Skeletal muscle tissue (tissue), 4 donors: ENCODE results near the gene ATG7. TPM values are rescaled to one million over a fixed set of nuclear protein-coding genes. Genes with fewer than 3 reads are reported as not detected.
A peak's percentile ranks its signal among the peaks of the same experiment; 100 is the strongest.

Source experiments
- H3K27ac ChIP-seq: one replicate; pipeline ENCODE4 v1.7.0; 2013; ENCODE audit warnings: mild to moderate bottlenecking, low read depth, low read length, inconsistent platforms
- H3K27me3 ChIP-seq, 3 donors: one replicate each; pipeline ENCODE4 v1.7.0; 2013; ENCODE audit warnings: low read length in 3 of 3; ENCODE audit not compliant: control insufficient read depth in 3 of 3, insufficient read depth in 3 of 3
- H3K36me3 ChIP-seq, 3 donors: one replicate each; pipeline ENCODE4 v1.7.0; 2013; ENCODE audit warnings: low read length in 3 of 3; ENCODE audit not compliant: control insufficient read depth in 3 of 3, insufficient read depth in 3 of 3
- H3K4me1 ChIP-seq, 3 donors: one replicate each; pipeline ENCODE4 v1.7.0; 2013; ENCODE audit warnings: low read length in 3 of 3, mild to moderate bottlenecking in 3 of 3; ENCODE audit not compliant: control insufficient read depth in 3 of 3, insufficient read depth in 3 of 3
- H3K4me3 ChIP-seq, 3 donors: one replicate each; pipeline ENCODE4 v1.7.0; 2013; ENCODE audit warnings: low read length in 3 of 3
- H3K9ac ChIP-seq, 3 donors: one replicate each; pipeline ENCODE4 v1.7.0; 2013; ENCODE audit warnings: low read length in 3 of 3, mild to moderate bottlenecking in 3 of 3, moderate library complexity in 2 of 3, low read depth in 1 of 3
- H3K9me3 ChIP-seq, 3 donors: one replicate each; pipeline ENCODE4 v1.7.0; 2013; ENCODE audit warnings: low read length in 3 of 3; ENCODE audit not compliant: control insufficient read depth in 3 of 3
- total RNA-seq: library from RNA; depleted of rRNA; stranded (reverse); fragments of >200 nt; gene quantifications from one replicate; pipeline ENCODE4 v1.2.3, GENCODE V29; 2014
- donor health status: Osteomylitis.

ATG7 gene
- total RNA-seq, 1 donor from 2014 or later = 48.0 TPM

- H3K9me3 ChIP-seq = no peaks in the 10 kb centered on the region
- H3K9ac ChIP-seq = peak overlapping the region; percentile 52 to 74 (median 55)
- peak overlapping the region; percentile 39 for H3K27ac ChIP-seq
- no peaks in the 10 kb centered on the region for H3K36me3 ChIP-seq
- H3K27me3 ChIP-seq = no peaks in the 10 kb centered on the region
- peak overlapping the region; percentile 39 to 56 (median 51) for H3K4me3 ChIP-seq
- peaks cover 13 to 18% (median 16%) of the 10 kb centered on the region in 3 donors for H3K4me1 ChIP-seq
These were observed 262.0 kb downstream of the ATG7 start for GRCh38 chr3:11534011-11534792.

GRCh38 chr3:11534793-11535101 lies 262.6 kb downstream of the ATG7 start:
- Histone ChIP-seq H3K4me3 (no peak overlapping the region), H3K9ac (no peak overlapping the region), H3K27ac (peak overlapping the region; percentile 39), H3K4me1 (peaks cover 13 to 18% (median 16%) of the 10 kb centered on the region in 3 donors), H3K27me3 (no peaks in the 10 kb centered on the region), H3K9me3 (no peaks in the 10 kb centered on the region), H3K36me3 (no peaks in the 10 kb centered on the region)

GRCh38 chr3:11535243-11535960 lies 263.2 kb downstream of the ATG7 start:
- no peak overlapping the region for H3K4me3 ChIP-seq
- H3K36me3 ChIP-seq = no peaks in the 10 kb centered on the region
- H3K27ac ChIP-seq = no peak overlapping the region
- peaks cover 13 to 18% (median 16%) of the 10 kb centered on the region in 3 donors for H3K4me1 ChIP-seq
- no peaks in the 10 kb centered on the region for H3K27me3 ChIP-seq
- no peak overlapping the region for H3K9ac ChIP-seq
- no peaks in the 10 kb centered on the region for H3K9me3 ChIP-seq

- Histone ChIP-seq H3K36me3 (no peaks in the 10 kb centered on the region), H3K4me3 (no peak overlapping the region), H3K27ac (no peak overlapping the region), H3K4me1 (peaks cover 13 to 18% (median 16%) of the 10 kb centered on the region in 3 donors), H3K9me3 (no peaks in the 10 kb centered on the region), H3K27me3 (no peaks in the 10 kb centered on the region), H3K9ac (no peak overlapping the region)
These were observed 264.1 kb downstream of the ATG7 start for GRCh38 chr3:11536132-11536935.

- Histone ChIP-seq H3K36me3 (no peaks in the 10 kb centered on the region), H3K9ac (no peak overlapping the region), H3K27ac (no peak overlapping the region), H3K4me1 (peaks cover 13 to 18% (median 16%) of the 10 kb centered on the region in 3 donors), H3K4me3 (no peak overlapping the region), H3K27me3 (no peaks in the 10 kb centered on the region), H3K9me3 (no peaks in the 10 kb centered on the region)
These were observed 264.9 kb downstream of the ATG7 start for GRCh38 chr3:11536936-11537612.

- no peak overlapping the region for H3K9ac ChIP-seq
- H3K27me3 ChIP-seq = no peaks in the 10 kb centered on the region
- no peak overlapping the region for H3K27ac ChIP-seq
- H3K9me3 ChIP-seq = no peaks in the 10 kb centered on the region
- H3K4me3 ChIP-seq = no peak overlapping the region
- H3K36me3 ChIP-seq = no peaks in the 10 kb centered on the region
- peaks cover 10 to 12% (median 11%) of the 10 kb centered on the region in 3 donors for H3K4me1 ChIP-seq
These were observed 266.4 kb downstream of the ATG7 start for GRCh38 chr3:11538581-11538980.

GRCh38 chr3:11539218-11539617 lies 267.0 kb downstream of the ATG7 start:
- Histone ChIP-seq H3K4me3 (no peak overlapping the region), H3K9ac (no peak overlapping the region), H3K4me1 (peaks cover 5 to 11% (median 6%) of the 10 kb centered on the region in 3 donors), H3K36me3 (no peaks in the 10 kb centered on the region), H3K27me3 (no peaks in the 10 kb centered on the region), H3K27ac (no peak overlapping the region), H3K9me3 (no peaks in the 10 kb centered on the region)

- H3K27me3 ChIP-seq = no peaks in the 10 kb centered on the region
- peaks cover under 1 to 7% (median under 1%) of the 10 kb centered on the region in 3 donors for H3K4me1 ChIP-seq
- H3K36me3 ChIP-seq = no peaks in the 10 kb centered on the region
- no peak overlapping the region for H3K9ac ChIP-seq
- H3K9me3 ChIP-seq = no peaks in the 10 kb centered on the region
- H3K27ac ChIP-seq = no peak overlapping the region
- H3K4me3 ChIP-seq = no peak overlapping the region
These were observed 267.5 kb downstream of the ATG7 start for GRCh38 chr3:11539677-11540076.

GRCh38 chr3:11541321-11542303 lies 269.4 kb downstream of the ATG7 start:
- H3K36me3 ChIP-seq = no peaks in the 10 kb centered on the region
- no peak overlapping the region for H3K27ac ChIP-seq
- H3K27me3 ChIP-seq = no peaks in the 10 kb centered on the region
- no peaks in the 10 kb centered on the region for H3K9me3 ChIP-seq
- H3K9ac ChIP-seq = no peak overlapping the region
- H3K4me1 ChIP-seq = peaks cover 0 to 6% (median 3%) of the 10 kb centered on the region in 3 donors
- H3K4me3 ChIP-seq = no peak overlapping the region
